HEK293 (cell line): ENCODE measurements around the gene ARF3.

Experiments
- CTCF ChIA-PET: fragments of 350-600 bp; formaldehyde crosslinking; extraction: SDS; loops from one replicate; lab custom pipeline; 2021; ENCODE audit warnings: antibody characterized with exemption; lab: Yijun Ruan, JAX
- POLR2A ChIA-PET: fragments of 300-600 bp; formaldehyde crosslinking; extraction: SDS; loops from one replicate; lab custom pipeline; 2020; ENCODE audit warnings: antibody characterized with exemption, inconsistent platforms; lab: Yijun Ruan, JAX
- H3K27ac ChIP-seq: fragments of 200-500 bp; sonication (Bioruptor generic); 2 replicates; pipeline ENCODE4 v1.5.1; 2014; ENCODE audit warnings: low read depth, low read length, control low read depth, inconsistent platforms; ENCODE audit errors: extremely low read depth
- H3K36me3 ChIP-seq, 2 experiments: fragments of 200-500 bp in 1 of 2; sonication (Bioruptor generic) in 1 of 2; 1 replicate in 1 of 2; 2 replicates in 1 of 2; pipeline ENCODE4 v1.5.1; 2014 to 2017; ENCODE audit warnings: inconsistent platforms in 2 of 2, low read length in 2 of 2; ENCODE audit not compliant: control insufficient read depth in 2 of 2, insufficient read depth in 1 of 2
- H3K4me1 ChIP-seq: fragments of 200-500 bp; sonication (Bioruptor generic); 2 replicates; pipeline ENCODE4 v1.5.1; 2014; ENCODE audit warnings: mild to moderate bottlenecking, low read length, inconsistent platforms; ENCODE audit not compliant: control insufficient read depth, insufficient read depth
- H3K4me3 ChIP-seq: 2 replicates; pipeline ENCODE4 v1.5.1; 2011; ENCODE audit warnings: low read depth, mild to moderate bottlenecking, control low read depth, low read length, moderate library complexity
- H3K9me3 ChIP-seq: fragments of 200-500 bp; sonication (Bioruptor generic); 2 replicates; pipeline ENCODE4 v1.5.1; 2014; ENCODE audit warnings: low read depth, low read length, inconsistent platforms; ENCODE audit not compliant: control insufficient read depth, insufficient read depth
- BCL11A ChIP-seq: fragments of 450-650 bp; formaldehyde crosslinking; IDR thresholded peaks from 2 replicates; pipeline ENCODE4 v1.5.1; 2016; ENCODE audit warnings: low read depth, missing biosample characterization, missing genetic modification characterization
- BCL11B ChIP-seq: fragments of 450-650 bp; formaldehyde crosslinking; IDR thresholded peaks from 2 replicates; pipeline ENCODE4 v1.5.1; 2016; ENCODE audit warnings: low read depth, missing biosample characterization, missing genetic modification characterization
- GFI1B ChIP-seq: fragments of 450-650 bp; formaldehyde crosslinking; IDR thresholded peaks from 2 replicates; pipeline ENCODE4 v1.5.1; 2016; ENCODE audit warnings: missing biosample characterization, missing genetic modification characterization
- INSM2 ChIP-seq: fragments of 450-650 bp; formaldehyde crosslinking; IDR thresholded peaks from 2 replicates; pipeline ENCODE4 v1.5.1; 2016; ENCODE audit warnings: missing biosample characterization, missing genetic modification characterization
- KLF9 ChIP-seq: fragments of 450-650 bp; formaldehyde crosslinking; IDR thresholded peaks from 2 replicates; pipeline ENCODE4 v1.5.1; 2016; ENCODE audit warnings: missing biosample characterization, missing genetic modification characterization, low read depth
- RBAK ChIP-seq: fragments of 450-650 bp; formaldehyde crosslinking; IDR thresholded peaks from 2 replicates; pipeline ENCODE4 v1.5.1; 2016; ENCODE audit warnings: missing biosample characterization, missing genetic modification characterization
- SP3 ChIP-seq: fragments of 450-650 bp; formaldehyde crosslinking; IDR thresholded peaks from 2 replicates; pipeline ENCODE4 v1.5.1; 2016; ENCODE audit warnings: missing biosample characterization, missing genetic modification characterization
- TRIM28 ChIP-seq: IDR thresholded peaks from 2 replicates; pipeline ENCODE4 v1.6.1; 2011; ENCODE audit warnings: low read length, control low read depth, borderline replicate concordance
- ZBTB21 ChIP-seq: fragments of 450-650 bp; formaldehyde crosslinking; IDR thresholded peaks from 2 replicates; pipeline ENCODE4 v1.5.1; 2017; ENCODE audit warnings: missing biosample characterization, missing genetic modification characterization
- ZBTB49 ChIP-seq: fragments of 450-650 bp; formaldehyde crosslinking; IDR thresholded peaks from 2 replicates; pipeline ENCODE4 v1.5.1; 2016; ENCODE audit warnings: missing biosample characterization, missing genetic modification characterization, low read depth
- ZNF138 ChIP-seq: fragments of 450-650 bp; formaldehyde crosslinking; IDR thresholded peaks from 2 replicates; pipeline ENCODE4 v1.5.1; 2016; ENCODE audit warnings: missing biosample characterization, missing genetic modification characterization, borderline replicate concordance
- ZNF23 ChIP-seq: fragments of 450-650 bp; formaldehyde crosslinking; IDR thresholded peaks from 2 replicates; pipeline ENCODE4 v1.5.1; 2016; ENCODE audit warnings: missing biosample characterization, missing genetic modification characterization, borderline replicate concordance
- ZNF324 ChIP-seq: fragments of 450-650 bp; formaldehyde crosslinking; IDR thresholded peaks from 2 replicates; pipeline ENCODE4 v1.5.1; 2016; ENCODE audit warnings: missing biosample characterization, missing genetic modification characterization
- ZNF366 ChIP-seq: fragments of 450-650 bp; formaldehyde crosslinking; conservative IDR thresholded peaks from 2 replicates; pipeline ENCODE4 v1.5.1; 2016; ENCODE audit warnings: missing biosample characterization, missing genetic modification characterization
- ZNF416 ChIP-seq: fragments of 450-650 bp; formaldehyde crosslinking; IDR thresholded peaks from 2 replicates; pipeline ENCODE4 v1.5.1; 2016; ENCODE audit warnings: missing biosample characterization, missing genetic modification characterization
- ZNF423 ChIP-seq: fragments of 450-650 bp; formaldehyde crosslinking; IDR thresholded peaks from 2 replicates; pipeline ENCODE4 v1.5.1; 2016; ENCODE audit warnings: missing biosample characterization, missing genetic modification characterization
- ZNF501 ChIP-seq: fragments of 450-650 bp; formaldehyde crosslinking; IDR thresholded peaks from 2 replicates; pipeline ENCODE4 v1.5.1; 2016; ENCODE audit warnings: missing biosample characterization, missing genetic modification characterization
- ZNF555 ChIP-seq: fragments of 450-650 bp; formaldehyde crosslinking; conservative IDR thresholded peaks from 2 replicates; pipeline ENCODE4 v1.5.1; 2017; ENCODE audit warnings: missing biosample characterization, mild to moderate bottlenecking, missing genetic modification characterization, inconsistent platforms
- ZNF600 ChIP-seq: fragments of 450-650 bp; formaldehyde crosslinking; IDR thresholded peaks from 2 replicates; pipeline ENCODE4 v1.5.1; 2016; ENCODE audit warnings: missing biosample characterization, missing genetic modification characterization
- ZNF660 ChIP-seq: fragments of 450-650 bp; IDR thresholded peaks from 2 replicates; pipeline ENCODE4 v1.5.1; 2018; ENCODE audit warnings: missing biosample characterization, mild to moderate bottlenecking, missing genetic modification characterization
- ZNF747 ChIP-seq: fragments of 450-650 bp; formaldehyde crosslinking; IDR thresholded peaks from 2 replicates; pipeline ENCODE4 v1.5.1; 2016; ENCODE audit warnings: missing biosample characterization, missing genetic modification characterization
- ZNF785 ChIP-seq: fragments of 450-650 bp; formaldehyde crosslinking; IDR thresholded peaks from 2 replicates; pipeline ENCODE4 v1.5.1; 2016; ENCODE audit warnings: missing biosample characterization, missing genetic modification characterization

Gene ARF3

GRCh38 chr12:48947727-48948126 is 9.6 kb downstream of the ARF3 start (continued):
- TF ChIP-seq ZNF555 (no peak), ZNF660 (tag by site-specific recombination) (no peak), ZNF138 (tag by site-specific recombination) (no peak), KLF9 (tag by site-specific recombination) (no peak)

GRCh38 chr12:48946943-48947342 is 10.3 kb downstream of the ARF3 start:
- CTCF ChIA-PET = interaction anchor here (1.4 to 3.1 kb wide), 2 partner anchors 10 to 94 kb away, joined by 4 to 19 read pairs; no protein-coding TSS in a partner anchor
- no peak for TF ChIP-seq BCL11A (tag by site-specific recombination)
- no peak for TF ChIP-seq ZNF23 (tag by site-specific recombination)
- TF ChIP-seq BCL11B (tag by site-specific recombination) = no peak
- TF ChIP-seq ZNF501 (tag by site-specific recombination) = no peak
- H3K27ac ChIP-seq = no peak overlapping the region

GRCh38 chr12:48946205-48946604 is 11.1 kb downstream of the ARF3 start:
- CTCF ChIA-PET = interaction anchor here (1.2 to 3.1 kb wide), 6 partner anchors 11 to 132 kb away, joined by 3 to 12 read pairs (median 6); no protein-coding TSS in a partner anchor
- H3K36me3 ChIP-seq = peaks cover 0 to 29% of the 10 kb centered on the region in 2 experiments; a peak in 2 of 3 replicates
- no peak overlapping the region for H3K27ac ChIP-seq
- TF ChIP-seq ZNF324 (tag by site-specific recombination) (no peak), ZBTB49 (tag by site-specific recombination) (no peak)
- POLR2A ChIA-PET = interaction anchor here (1.1 kb wide), 1 partner anchor 11 kb away, joined by 4 read pairs; the partner anchor contains the start of gene ARF3
- H3K4me1 ChIP-seq = no peaks in the 10 kb centered on the region
- H3K4me3 ChIP-seq = no peak overlapping the region
- no peaks in the 10 kb centered on the region for H3K9me3 ChIP-seq

More at GRCh38 chr12:48946943-48947342, 10.3 kb downstream of the ARF3 start:
- Histone ChIP-seq H3K4me3 (no peak overlapping the region), H3K4me1 (no peaks in the 10 kb centered on the region), H3K36me3 (peaks cover 5 to 23% of the 10 kb centered on the region in 2 experiments; a peak in 2 of 3 replicates), H3K9me3 (no peaks in the 10 kb centered on the region)
- POLR2A ChIA-PET = no interaction called here

- Histone ChIP-seq H3K27ac (no peak overlapping the region), H3K4me3 (no peak overlapping the region), H3K4me1 (no peaks in the 10 kb centered on the region), H3K36me3 (peaks cover 9 to 52% of the 10 kb centered on the region in 2 experiments; a peak in 2 of 3 replicates), H3K9me3 (no peaks in the 10 kb centered on the region)
- ChIA-PET CTCF (interaction anchor here (1.4 to 3.1 kb wide), 3 partner anchors 8 to 48 kb away, joined by 6 to 12 read pairs (median 8); no protein-coding TSS in a partner anchor), POLR2A (interaction anchor here (0.6 to 1.6 kb wide), 4 partner anchors 10 to 76 kb away, joined by 3 to 7 read pairs (median 4); partner anchors contain the start of genes ARF3 and DDN)
- TF ChIP-seq RBAK (tag by site-specific recombination) (no peak), ZBTB21 (no peak), TRIM28 (no peak), ZNF366 (no peak)
Measured at GRCh38 chr12:48943221-48943620, 14.1 kb downstream of the ARF3 start.

- ChIA-PET CTCF (interaction anchor here (0.6 to 8.2 kb wide), 11 partner anchors 15 to 434 kb away, joined by 3 to 64 read pairs (median 4); partner anchors contain the start of gene ARF3), POLR2A (no interaction called here)
- no peak overlapping the region for H3K4me3 ChIP-seq
- H3K27ac ChIP-seq = no peak overlapping the region
- no peak for TF ChIP-seq ZNF416 (tag by site-specific recombination)
- TF ChIP-seq ZNF785 (tag by site-specific recombination) = no peak
- no peak for TF ChIP-seq ZNF423 (tag by site-specific recombination)
- TF ChIP-seq ZNF747 (tag by site-specific recombination) = no peak
- TF ChIP-seq GFI1B = no peak
- TF ChIP-seq ZNF600 (tag by site-specific recombination) = 0 out of 2 replicates have a peak, but pooled peaks have one; percentile 3
- TF ChIP-seq INSM2 (tag by site-specific recombination) = no peak
- TF ChIP-seq SP3 (tag by site-specific recombination) = no peak
- H3K36me3 ChIP-seq = peaks cover 9 to 78% of the 10 kb centered on the region in 2 experiments
- H3K9me3 ChIP-seq = no peaks in the 10 kb centered on the region
- H3K4me1 ChIP-seq = no peaks in the 10 kb centered on the region
Measured at GRCh38 chr12:48940181-48940580, 17.1 kb downstream of the ARF3 start.
